WTC11 (cell line): ENCODE results near the gene CCDC85A.

Experiments used
- AFF4 ChIP-seq: sonication (generic); formaldehyde crosslinking; IDR thresholded peaks from 2 replicates; pipeline ENCODE4 v1.8.1; 2023; ENCODE audit warnings: mild to moderate bottlenecking, missing genetic modification reagents, borderline replicate concordance
- ATF2 ChIP-seq: sonication (generic); formaldehyde crosslinking; IDR thresholded peaks from 2 replicates; pipeline ENCODE4 v1.8.1; 2022; ENCODE audit warnings: low read depth, missing genetic modification reagents, borderline replicate concordance
- CTCF ChIP-seq: fragments of 200-600 bp; IDR thresholded peaks from 2 replicates; pipeline ENCODE4 v1.8.0; 2022; ENCODE audit warnings: antibody characterized with exemption
- FOXP1 ChIP-seq: sonication (generic); formaldehyde crosslinking; IDR thresholded peaks from 2 replicates; pipeline ENCODE4 v1.8.0; 2022; ENCODE audit warnings: missing genetic modification reagents, mild to moderate bottlenecking, moderate library complexity, borderline replicate concordance
- HMGXB4 ChIP-seq: sonication (generic); formaldehyde crosslinking; IDR thresholded peaks from 2 replicates; pipeline ENCODE4 v1.8.1; 2023; ENCODE audit warnings: mild to moderate bottlenecking, moderate library complexity, missing genetic modification reagents
- MAX ChIP-seq: sonication (generic); formaldehyde crosslinking; IDR thresholded peaks from 2 replicates; pipeline ENCODE4 v1.8.0; 2022; ENCODE audit warnings: mild to moderate bottlenecking, missing genetic modification reagents
- MXD4 ChIP-seq: fragments of 250-450 bp; sonication (Bioruptor Pico); IDR thresholded peaks from 2 replicates; pipeline ENCODE4 v1.8.0; 2021; ENCODE audit warnings: mild to moderate bottlenecking, moderate library complexity, borderline replicate concordance
- NR1H2 ChIP-seq: sonication (generic); formaldehyde crosslinking; IDR thresholded peaks from 2 replicates; pipeline ENCODE4 v1.9.0; 2021; ENCODE audit warnings: mild to moderate bottlenecking, moderate library complexity, missing genetic modification reagents
- OVOL2 ChIP-seq: fragments of 250-450 bp; sonication (Bioruptor Pico); IDR thresholded peaks from 2 replicates; pipeline ENCODE4 v1.9.0; 2021; ENCODE audit warnings: mild to moderate bottlenecking, borderline replicate concordance
- STAT6 ChIP-seq: sonication (generic); formaldehyde crosslinking; conservative IDR thresholded peaks from 2 replicates; pipeline ENCODE4 v1.8.1; 2023; ENCODE audit warnings: mild to moderate bottlenecking, low read depth, missing genetic modification reagents, moderate library complexity
- ZMAT4 ChIP-seq: fragments of 250-450 bp; sonication (Bioruptor Pico); IDR thresholded peaks from 2 replicates; pipeline ENCODE4 v1.9.0; 2021; ENCODE audit warnings: mild to moderate bottlenecking

GRCh38 chr2:56244506-56244905 is 60.7 kb downstream of the CCDC85A start:
- TF ChIP-seq AFF4 (CRISPR knock-in tag) (no peak), ZMAT4 (CRISPR knock-in tag) (no peak), MXD4 (no peak), ATF2 (CRISPR knock-in tag) (no peak), OVOL2 (no peak), HMGXB4 (CRISPR knock-in tag) (no peak), CTCF (no peak), FOXP1 (CRISPR knock-in tag) (no peak), NR1H2 (CRISPR knock-in tag) (no peak), MAX (CRISPR knock-in tag) (no peak), STAT6 (CRISPR knock-in tag) (no peak)
